GM04504 (cell line): ENCODE results near the gene NCMAP.

Experiments
- DNase-seq: peaks from one replicate; pipeline ENCODE4 v3.0.0-alpha.2; 2012; ENCODE audit warnings: low read depth

The NCMAP gene

DNA sequence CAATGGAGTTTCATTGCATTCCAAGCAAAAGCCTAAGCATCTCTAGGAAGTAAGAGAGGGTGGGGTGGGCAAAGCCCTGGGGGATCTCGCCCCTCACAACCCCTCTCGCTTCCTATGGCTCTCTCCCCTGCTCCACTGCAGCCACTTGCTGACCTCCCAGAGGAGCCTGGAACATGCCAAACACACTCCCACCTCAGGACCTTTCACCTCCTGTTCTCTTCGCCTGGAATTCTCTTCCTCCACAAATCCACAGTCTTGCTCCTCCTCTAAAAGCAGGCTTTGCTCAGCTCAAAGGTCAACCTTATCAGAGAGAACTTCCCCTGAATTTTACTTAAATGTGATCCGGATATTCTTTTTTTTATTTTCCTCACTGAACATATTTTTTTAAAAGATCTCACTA, 66.3 kb downstream of the NCMAP start:
- DNase-seq = no peak

DNA sequence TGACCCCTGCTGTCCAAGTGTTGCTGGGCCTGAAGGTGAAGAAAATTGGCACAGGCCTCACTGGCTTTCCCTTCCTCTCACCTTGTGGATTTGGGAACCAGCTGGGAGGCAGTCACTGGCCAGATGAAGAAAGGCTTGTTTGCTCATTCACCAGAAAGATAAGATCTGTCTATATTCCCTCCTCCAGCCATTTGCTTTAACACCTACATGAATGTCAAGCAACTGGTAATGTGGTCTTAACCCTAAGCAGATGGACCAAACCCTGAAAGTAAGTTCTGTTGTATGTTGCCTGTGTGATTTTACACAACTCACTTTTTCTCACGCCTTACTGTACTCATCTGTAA, 76.9 kb downstream of the NCMAP start:
- DNase-seq = no peak

DNA sequence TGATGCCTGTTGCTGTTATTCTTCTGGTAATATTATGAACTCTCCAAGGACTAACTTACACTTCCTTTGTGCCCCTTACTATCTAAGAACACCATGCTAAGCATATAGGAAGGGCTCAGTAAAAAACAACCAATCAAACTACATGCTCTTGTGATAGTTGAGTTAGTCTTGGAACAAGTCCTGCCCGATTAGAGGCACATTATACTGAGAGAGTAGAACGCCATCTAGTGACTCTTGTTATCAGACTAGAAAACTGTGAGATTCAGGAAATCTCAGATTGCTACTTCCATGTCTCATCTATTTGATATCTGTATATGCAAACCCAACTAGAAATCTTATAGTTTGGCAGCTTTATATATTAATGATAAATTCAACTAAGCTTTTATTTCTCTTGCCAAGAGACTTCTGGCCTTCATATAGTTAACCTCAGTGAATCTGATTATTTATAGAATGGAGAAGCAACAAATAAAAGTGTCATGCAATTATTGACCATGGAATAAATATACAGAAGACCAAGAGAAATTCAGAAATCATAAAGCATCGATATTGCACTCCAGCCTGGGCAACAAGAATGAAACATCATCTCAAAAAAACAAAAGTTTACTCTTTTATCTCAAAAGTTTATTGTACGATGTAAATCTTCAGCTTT, 79.4 kb downstream of the NCMAP start:
- DNase-seq = peak; percentile 50

DNA sequence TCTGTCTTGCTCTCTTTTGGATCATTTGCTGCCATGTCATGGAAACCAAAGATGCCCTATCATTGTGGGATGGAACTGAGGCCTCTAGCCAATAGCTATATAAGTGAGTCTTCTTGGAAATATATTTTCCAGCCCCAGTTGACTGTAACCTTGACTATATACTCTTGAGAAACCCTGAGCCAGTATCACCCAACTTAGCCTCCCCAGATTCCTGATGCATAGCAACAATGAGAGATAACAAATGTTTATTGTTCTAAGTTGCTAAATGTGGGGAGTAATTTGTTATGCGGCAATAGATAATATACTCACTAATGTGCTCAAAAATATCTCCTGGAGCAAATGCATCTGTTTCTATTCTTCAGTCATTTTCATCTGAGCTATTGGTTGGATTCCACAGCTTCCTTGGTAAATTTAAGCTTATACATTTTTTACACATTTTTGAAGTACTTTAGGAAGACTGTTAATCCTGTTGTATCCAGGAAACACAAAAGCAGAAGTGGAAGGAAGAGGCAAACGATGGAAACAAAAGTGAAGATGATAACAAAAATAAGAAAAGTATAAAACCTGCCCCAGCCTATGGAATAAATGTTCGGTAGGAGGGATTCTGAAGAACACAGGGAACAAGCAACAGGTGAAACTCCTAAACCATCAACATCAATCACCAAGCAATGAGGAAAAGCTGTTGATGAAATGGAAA, 80.9 kb downstream of the NCMAP start:
- DNase-seq = no peak

DNA sequence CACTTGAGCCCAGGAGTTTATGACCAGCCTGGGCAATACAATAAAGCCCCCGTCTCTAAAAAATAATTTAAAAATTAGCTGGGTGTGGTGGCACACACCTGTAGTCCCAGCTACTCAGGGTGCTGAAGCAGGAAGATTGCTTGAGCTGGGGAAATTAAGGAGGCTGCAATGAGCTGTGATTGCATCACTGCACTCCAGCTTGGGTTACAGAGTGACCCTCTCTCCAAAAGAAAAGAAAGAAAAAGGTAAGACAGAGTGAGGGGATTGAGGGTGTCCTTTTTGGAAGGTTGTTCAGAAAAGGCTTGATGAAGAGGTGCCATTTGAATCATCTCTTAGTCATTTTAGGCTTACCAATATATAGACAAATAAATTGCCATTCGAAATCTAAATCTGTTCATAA, 83.2 kb downstream of the NCMAP start:
- DNase-seq = no peak

DNA sequence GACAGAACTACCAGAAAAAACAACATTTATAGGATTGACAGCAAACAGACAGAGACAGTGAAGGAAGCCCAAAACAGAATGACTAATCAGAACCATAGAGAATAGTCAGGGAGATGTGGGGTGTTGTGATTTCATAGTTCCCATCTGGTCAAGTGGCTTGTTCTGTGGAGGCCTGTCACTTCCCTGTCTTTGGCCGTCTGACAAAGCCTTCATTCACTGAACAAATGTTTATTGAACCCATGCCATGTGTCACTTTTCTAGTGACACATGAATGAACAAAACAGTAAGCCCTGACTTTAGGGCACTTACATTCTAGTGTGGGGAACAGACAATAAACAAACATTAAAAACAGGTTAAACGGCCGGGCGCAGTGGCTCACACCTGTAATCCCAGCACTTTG, 84.0 kb downstream of the NCMAP start:
- DNase-seq = no peak

DNA sequence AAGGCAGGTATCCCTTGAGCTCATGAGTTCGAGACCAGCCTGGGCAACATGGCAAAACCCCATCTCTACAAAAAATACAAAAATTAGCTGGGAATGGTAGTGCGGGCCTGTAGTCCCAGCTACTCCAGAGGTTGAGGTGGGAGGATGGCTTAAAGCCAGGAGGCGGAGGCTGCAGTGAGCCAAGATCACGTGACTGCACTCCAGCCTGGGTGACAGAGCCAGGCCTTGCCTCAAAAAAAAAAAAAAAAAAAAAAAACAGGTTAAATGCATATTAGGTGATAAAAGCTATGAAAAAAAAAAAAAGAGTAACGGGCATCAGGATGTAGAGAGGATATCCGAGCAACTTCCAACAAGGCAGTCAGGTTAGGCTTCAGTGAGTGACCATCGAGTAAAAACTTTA, 84.4 kb downstream of the NCMAP start:
- DNase-seq = no peak

DNA sequence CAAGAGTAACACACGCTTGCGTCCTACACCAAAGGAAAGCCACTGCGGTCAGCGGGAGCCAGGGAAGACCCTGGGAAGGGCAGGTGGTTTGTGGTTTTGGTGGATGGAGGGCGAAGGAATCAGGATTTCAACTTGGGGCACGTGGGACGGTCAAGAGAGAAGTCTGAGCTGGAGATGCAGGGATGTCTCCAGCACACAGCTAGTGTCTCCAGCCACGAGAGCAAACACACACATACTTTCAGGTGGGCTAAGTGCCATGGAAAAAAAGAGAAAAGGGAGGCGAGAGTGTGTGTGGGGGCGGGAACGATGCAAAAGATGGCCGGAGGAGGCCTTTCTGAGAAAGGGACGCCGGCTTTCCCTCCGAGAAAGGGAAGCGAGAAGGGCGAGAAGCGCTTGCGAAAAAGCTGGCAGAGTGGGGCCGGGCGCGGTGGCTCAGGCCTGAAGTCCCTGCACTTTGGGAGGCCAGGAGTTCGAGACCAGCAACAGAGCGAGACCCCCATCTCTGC, 85.8 kb downstream of the NCMAP start:
- DNase-seq = no peak

DNA sequence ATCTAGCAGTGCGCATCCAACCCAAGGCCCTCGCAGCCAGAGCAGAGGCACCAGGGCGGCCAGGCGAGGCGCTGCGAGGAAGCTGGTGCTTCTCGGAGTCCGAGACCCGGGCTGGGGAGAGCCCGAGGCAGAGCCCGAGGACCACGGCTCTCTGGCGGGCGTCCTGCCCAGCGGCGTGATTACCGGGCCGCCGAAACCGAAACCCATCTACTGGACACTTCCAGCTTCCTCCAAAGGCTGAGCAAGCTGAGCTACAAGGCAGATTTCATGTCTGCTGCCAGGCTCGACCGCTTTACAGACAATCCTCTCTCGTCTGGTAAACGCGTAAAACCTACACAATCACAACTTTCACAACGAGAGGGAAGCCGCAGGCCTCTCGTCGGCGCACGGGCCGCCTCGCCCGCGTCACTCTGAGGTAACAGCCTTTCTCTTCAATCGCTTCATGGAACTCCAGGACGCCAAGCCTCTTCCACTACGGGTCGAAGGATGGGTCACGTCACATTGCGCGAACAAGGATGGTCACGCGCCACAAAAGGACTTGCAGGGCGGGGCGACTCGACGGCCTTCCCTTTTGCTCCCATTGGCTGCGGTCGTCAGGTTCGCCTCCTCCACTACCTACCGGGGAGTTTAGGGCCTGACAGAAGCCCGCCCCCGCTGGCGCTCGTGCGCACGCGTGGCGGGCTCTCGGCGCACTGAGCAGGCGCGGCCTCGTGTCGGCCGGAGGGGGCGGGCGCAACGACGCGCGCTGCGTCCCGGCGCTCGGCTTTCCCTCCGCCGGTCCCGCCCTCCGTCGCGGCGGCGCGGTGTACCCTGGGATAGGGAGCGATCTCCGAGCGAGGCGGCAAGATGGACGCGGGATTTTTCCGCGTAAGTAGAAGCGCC, 86.8 kb downstream of the NCMAP start, which contains the start of gene SRRM1:
Gene SRRM1, plus strand, starts transcription at position 822 of the 882 bp plus-strand sequence. Its CDS starts 25 bp downstream, at position 847.
- DNase-seq = peak; percentile 100

DNA sequence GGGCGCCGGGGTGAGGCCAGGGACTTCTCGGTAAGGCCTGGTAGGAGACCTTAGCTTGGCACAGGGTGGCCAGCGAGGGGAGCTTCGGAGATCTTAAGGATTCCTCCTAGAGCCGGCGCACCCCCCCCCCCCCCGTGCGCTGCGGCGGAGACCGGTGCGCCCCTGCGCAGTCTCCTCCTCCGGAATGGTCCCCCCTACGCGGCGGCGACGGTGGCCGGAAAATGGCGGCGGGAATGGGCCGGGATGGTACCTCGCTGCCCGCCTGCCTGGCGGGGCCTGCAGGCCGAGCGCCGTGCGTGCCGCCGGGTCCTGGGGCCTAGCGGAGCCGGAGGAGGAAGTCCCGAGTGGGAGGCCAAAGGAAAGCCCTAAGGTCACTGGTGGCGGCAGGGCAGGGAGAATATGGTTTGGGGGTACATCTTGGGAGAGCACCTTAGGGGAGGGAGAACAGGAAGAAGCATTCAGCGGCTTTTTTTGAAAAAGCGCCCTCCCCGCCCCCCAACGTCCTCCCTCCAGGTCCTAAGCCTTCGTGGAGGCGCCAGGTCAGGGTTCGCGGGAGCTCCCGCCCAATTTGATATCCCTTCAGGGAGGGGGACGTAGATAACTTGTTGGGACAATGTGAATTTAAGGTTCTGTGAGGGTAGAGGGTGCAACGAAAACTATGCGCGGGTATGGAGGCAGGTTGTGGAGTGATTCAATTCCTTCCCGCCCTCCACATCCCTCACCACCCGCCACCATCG, 87.6 kb downstream of the NCMAP start:
- DNase-seq = no peak

DNA sequence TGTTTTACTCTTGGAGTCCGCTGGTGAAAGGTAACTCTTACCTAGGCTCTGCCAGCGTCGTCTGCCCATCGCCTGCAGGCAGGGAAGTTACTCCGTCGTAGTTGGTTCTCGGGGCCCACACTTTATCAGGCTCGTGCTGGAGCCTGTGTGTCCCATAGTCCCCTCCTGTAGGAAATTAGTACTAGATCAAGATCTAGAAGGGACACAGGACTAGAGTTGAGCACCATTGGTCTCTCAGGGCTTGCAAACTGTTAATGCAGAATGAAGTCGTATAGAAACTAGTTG, 88.2 kb downstream of the NCMAP start:
- no peak for DNase-seq

DNA sequence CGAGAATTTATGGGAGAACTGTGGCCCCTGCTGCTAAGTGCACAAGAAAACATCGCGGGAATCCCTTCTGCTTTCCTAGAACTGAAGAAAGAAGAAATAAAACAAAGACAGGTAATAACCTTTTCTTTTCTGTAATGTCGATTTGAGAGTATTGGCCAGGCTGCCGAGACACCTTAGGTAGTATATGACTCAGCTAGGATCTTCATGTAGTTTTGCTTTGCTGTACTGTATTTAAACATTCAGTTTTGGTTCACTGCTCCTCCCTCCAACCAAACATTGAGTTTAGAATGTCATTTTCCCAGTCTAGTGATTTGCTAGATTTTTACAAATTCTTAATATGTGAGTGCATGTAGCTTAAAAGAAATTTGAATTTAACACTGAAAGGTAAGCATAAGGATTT, 93.0 kb downstream of the NCMAP start:
- no peak for DNase-seq

DNA sequence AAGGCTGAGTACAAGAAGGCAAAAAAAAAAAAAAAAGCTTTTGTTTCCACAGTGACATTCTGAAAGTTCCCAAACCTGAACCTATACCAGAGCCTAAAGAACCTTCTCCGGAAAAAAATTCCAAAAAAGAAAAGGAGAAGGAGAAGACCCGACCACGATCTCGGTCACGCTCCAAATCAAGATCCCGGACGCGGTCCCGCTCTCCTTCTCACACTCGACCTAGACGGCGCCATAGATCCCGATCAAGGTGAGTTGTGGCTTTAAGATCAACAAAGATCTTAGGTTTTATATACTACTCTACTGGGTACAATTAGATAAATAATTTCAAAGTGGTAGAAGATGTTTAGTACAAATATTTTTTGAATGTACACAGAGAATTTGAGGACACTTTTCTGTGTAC, 96.5 kb downstream of the NCMAP start:
- no peak for DNase-seq

DNA sequence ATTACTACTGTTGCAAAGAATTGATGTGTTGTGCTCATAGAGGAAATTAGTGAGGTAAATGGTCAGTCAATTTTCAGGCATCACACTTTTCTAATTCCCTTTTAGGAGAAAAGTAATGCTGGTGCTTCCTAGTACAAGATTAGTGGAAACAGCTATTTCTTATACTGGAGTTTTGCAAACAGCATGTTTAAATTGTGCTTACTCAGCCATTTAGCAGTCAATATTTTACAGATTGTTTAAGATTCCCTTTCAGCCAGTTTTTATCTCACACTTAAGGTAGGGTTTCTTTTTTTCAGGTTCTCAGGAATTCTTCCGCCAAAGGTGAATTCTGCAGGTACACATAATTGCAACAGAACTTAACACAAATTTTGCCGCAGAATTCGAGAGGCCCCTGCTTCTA, 98.1 kb downstream of the NCMAP start:
- no peak for DNase-seq

DNA sequence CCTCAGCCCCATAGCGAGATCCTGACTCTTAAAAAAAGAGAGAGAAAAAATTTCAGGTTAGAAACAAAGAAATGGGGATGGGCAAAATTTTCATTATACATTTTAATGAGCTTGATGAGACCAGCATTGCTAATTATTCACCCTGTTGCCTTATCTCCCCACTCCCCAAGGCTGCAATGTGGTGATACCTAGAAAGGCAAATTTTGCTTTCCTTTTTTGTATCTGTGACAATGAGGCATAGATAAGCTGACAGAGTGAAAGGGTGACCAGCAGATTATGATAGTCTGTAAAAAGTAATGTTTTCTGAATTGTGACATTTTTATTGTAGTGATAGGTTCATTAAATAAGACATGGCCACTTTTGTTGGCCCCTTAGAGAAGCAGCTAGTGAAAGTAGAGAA, 100.2 kb downstream of the NCMAP start:
- no peak for DNase-seq

DNA sequence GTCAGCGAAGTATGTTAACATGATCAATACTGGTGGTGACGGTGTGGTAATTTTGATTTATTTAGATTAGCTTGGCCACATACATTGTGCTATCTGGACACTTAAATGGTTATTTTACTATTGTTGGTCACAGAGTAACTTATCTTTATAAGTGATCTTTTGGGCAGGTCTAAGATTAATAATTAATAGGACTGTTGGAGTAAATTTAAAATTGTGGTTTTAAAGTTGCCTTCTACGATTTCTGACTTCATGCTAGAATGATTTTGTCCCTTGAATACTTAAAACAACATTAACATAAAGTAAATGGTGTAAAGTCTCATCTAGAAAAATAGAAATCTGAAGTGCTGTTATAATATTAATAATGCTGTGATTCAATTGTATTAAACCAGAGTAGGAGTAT, 101.9 kb downstream of the NCMAP start:
- no peak for DNase-seq
